HG02571 (cell line): ENCODE results near the gene DLGAP1.

Experiments used
- ATAC-seq: cut with Tn5 transposase; IDR thresholded peaks from one replicate; pipeline ENCODE4 v1.9.1; 2021; ENCODE audit warnings: mild to moderate bottlenecking, moderate library complexity; ENCODE audit not compliant: unreplicated experiment

The DLGAP1 gene

DNA sequence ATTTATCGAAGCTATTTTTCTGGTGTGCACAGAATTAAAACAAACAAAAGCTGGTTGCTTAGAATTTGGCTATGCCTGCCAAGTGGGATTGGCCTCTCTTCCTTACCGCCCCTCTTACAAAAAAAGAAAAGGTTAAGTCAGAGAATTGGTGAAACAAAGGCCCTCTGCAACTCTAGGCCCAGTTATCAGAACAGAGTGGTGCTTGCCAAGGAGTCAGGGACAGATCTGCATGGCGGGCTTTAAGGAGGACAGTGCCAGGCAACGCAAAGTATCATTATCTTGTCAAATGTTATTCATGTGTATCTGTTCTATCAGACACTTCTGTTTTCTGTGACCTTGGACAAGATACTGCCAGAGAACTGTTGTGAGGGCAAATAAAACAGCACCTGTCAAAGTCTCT is 926.9 kb downstream of the DLGAP1 start:
- ATAC-seq: no peak

- ATAC-seq: peak; percentile 62
Measured at GRCh38 chr18:3526421-3527354, 928.4 kb downstream of the DLGAP1 start.

DNA sequence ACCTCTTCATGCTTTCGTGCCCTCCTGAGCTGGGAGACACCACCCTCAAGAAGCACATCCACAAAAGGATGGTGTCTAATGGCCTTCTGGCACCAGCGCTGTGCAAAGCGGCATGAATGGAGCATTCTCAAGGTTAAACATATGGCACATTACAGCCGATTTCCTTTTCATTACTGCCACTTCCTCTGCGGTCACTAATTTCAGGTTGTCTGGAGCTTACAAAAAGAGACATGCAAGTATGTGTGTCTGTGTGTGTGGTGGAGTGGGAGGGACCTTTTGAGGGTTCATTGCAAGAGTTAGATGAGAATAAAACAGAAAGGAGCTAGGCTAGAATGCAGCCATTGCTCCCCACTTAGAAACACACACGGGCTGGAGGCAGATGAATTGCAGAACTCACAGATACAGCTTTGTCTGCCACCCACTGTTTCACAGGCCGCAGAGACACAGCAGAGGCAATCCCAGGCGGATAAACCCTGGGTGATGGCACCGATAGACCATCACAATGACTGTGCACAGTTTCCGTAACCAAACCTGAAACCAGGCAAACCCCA is 929.2 kb downstream of the DLGAP1 start:
- ATAC-seq: peak; percentile 53

- no peak for ATAC-seq
Measured at GRCh38 chr18:3524706-3525105, 930.4 kb downstream of the DLGAP1 start.

GRCh38 chr18:3520230-3521085 is 934.6 kb downstream of the DLGAP1 start:
- no peak for ATAC-seq

DNA sequence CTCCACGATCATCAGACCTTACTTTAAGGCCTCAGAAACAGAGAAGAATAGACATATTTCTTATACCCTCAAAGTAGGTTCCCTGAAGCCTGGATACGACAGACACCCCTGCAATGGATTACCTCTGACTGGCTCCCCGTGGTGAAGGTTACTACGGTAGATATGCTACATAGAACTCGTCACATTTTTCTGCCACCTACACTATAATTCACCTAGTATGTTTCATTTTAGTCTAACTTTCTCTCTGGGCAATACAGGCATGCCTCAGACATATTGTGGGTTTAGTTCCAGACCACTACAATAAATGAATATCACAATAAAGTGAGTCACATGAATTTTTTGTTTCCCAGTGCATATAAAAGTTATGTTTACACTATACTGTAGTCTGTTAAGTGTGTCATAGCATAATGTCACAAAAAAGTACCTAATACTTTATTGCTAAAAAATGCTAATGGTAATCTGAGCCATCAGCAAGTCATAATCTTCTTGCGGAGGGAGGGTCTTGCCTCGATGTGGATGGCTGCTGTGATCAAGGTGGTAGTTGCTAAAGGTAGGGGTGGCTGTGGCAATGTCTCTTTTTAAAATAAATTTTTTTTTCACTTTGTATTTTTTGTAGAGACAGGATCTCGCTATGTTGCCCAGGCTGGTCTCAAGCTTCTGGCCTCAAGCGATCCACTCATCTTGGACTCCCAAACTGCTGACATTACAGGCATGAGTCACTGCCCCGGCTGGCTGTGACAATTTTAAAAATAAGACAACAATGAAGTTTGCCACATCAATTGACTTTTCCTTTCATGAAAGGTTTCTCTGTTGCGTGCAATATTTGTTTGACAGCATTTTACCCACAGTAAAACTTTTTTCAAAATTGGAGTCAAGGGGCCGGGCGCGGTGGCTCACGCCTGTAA is 940.5 kb downstream of the DLGAP1 start:
- ATAC-seq: no peak

DNA sequence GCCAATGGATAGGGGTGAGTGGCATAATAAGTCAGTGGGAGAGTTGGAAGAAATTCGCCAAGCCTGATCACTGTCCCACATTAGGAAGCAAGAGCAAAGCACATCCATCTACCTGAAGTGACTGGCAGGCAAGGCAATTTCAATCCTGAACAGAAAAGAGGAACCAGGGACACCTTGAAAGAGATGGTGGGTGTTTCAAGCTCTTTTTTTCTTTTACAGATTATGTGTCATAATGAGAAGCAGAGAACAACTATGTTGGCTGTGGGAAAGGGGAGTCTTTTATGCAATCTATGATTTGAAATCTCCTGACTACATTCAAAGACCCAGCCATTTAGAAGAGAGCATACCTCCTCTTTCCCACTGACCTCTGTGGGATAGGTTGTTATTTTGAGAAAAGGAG is 941.6 kb downstream of the DLGAP1 start:
- ATAC-seq: peak; percentile 67

GRCh38 chr18:3511980-3512379 is 943.1 kb downstream of the DLGAP1 start:
- ATAC-seq: no peak

DNA sequence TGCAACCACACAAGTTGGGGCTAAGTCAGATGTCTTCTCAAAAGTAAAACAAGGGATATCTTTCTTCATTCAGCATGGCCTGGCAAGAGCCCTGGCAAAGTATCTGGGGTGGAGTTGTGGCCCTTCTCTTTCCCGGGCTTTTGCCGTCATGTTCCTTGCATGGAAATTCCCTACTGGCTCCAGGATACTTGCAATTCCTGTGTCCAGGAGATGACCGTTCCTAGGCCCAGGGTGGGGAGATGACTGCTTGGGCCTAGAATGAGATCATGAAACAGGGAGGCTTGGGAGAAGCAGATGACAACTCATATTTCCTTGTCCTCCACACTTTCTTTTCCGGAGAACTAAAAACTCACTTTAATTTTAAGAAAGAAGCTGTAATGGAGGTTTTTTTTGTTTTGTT is 944.2 kb downstream of the DLGAP1 start:
- ATAC-seq: no peak

- no peak for ATAC-seq
Measured at GRCh38 chr18:3510024-3510423, 945.1 kb downstream of the DLGAP1 start.

- ATAC-seq: no peak
Measured at GRCh38 chr18:3508576-3509549, 946.2 kb downstream of the DLGAP1 start.

- ATAC-seq: no peak
Measured at GRCh38 chr18:3504637-3505036, 950.5 kb downstream of the DLGAP1 start.

GRCh38 chr18:3502650-3503049 is 952.5 kb downstream of the DLGAP1 start:
- ATAC-seq: no peak

- ATAC-seq: no peak
Measured at GRCh38 chr18:3500016-3500415, 955.1 kb downstream of the DLGAP1 start.

- ATAC-seq: no peak
Measured at GRCh38 chr18:3499501-3499900, 955.6 kb downstream of the DLGAP1 start.

GRCh38 chr18:3498698-3499471 is 956.2 kb downstream of the DLGAP1 start:
- ATAC-seq: no peak

GRCh38 chr18:3495691-3496430 is 959.2 kb downstream of the DLGAP1 start:
- no peak for ATAC-seq

DNA sequence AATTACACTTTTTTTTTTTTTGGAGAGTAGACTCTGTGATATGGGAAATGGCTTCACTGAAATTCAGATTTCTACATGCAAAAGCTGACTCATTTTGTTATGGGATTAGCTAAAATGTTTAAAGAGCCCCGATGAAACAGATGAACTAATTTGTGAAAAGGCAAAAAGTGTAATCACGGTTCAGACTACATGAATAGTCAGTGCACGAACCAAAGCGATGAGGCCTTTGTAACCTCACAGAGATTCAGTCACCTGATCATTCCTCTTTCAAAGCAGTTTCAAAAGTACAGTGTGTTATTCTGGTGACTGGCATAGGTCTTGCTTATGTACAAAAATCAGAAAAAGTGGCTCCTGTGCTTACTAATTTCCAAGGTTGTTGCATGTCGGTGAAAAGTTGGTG is 960.5 kb downstream of the DLGAP1 start:
- no peak for ATAC-seq
